ENCODE results near the gene LAMC1. TPM values are rescaled to one million over a fixed set of nuclear protein-coding genes. Genes with fewer than 3 reads are reported as not detected.

Gene LAMC1
- total and polyA plus RNA-seq, 2 experiments from 2014 or later, result 18.4 to 116 TPM

- no peaks in the 10 kb centered on the region for H3K9me3 Mint-ChIP-seq
- peaks cover 26% of the 10 kb centered on the region for H4K20me1 ChIP-seq (replicated peaks; ENCODE audit: insufficient read depth)
- peaks cover 64% of the 10 kb centered on the region for H3K4me1 Mint-ChIP-seq
These were observed 15.7 kb downstream of the LAMC1 start for GRCh38 chr1:183038913-183039312.

More at GRCh38 chr1:183038913-183039312, 15.7 kb downstream of the LAMC1 start:
- H3K9me2 ChIP-seq (ENCODE audit: insufficient read depth), result no peaks in the 10 kb centered on the region
- no peak overlapping the region for H3K27ac Mint-ChIP-seq
- no peak overlapping the region for H2AFZ ChIP-seq
- DNase-seq (ENCODE audit: low spot score) (no peak), ATAC-seq (no peak)
- H3K4me3 Mint-ChIP-seq, result no peak overlapping the region
- H3K36me3 Mint-ChIP-seq (ENCODE audit: low read depth), result no peaks in the 10 kb centered on the region; the same call in 2 of the 3 replicates
- no peak overlapping the region for H3K4me3 ChIP-seq
- peaks cover 5% of the 10 kb centered on the region; the same call in 1 of the 2 replicates for H3K27me3 ChIP-seq (ENCODE audit: insufficient read depth)
- H3K4me2 ChIP-seq, result no peak overlapping the region
- H3K4me1 ChIP-seq (ENCODE audit: insufficient read depth), result peaks cover 34% of the 10 kb centered on the region
- H3F3A ChIP-seq (replicated peaks; ENCODE audit: low read depth), result no peaks in the 10 kb centered on the region; the same call in 1 of the 2 replicates
- H3K27ac ChIP-seq (ENCODE audit: low read depth), result no peak overlapping the region
- peaks cover 7% of the 10 kb centered on the region for H3K27me3 Mint-ChIP-seq (ENCODE audit: insufficient read depth, low read depth, poor library complexity)
- TF ChIP-seq ZNF462 (CRISPR knock-in tag; IDR thresholded peaks at IDR 0.05) (no peak), STAT1 (IDR thresholded peaks at IDR 0.05; ENCODE audit: unreplicated experiment) (no peak), REST (IDR thresholded peaks at IDR 0.05; ENCODE audit: unreplicated experiment) (no peak), EZH2phosphoT487 (IDR thresholded peaks at IDR 0.05; ENCODE audit: unreplicated experiment) (no peak), CREB1 (CRISPR knock-in tag; IDR thresholded peaks at IDR 0.05; ENCODE audit: low read depth) (no peak), ZNF331 (CRISPR knock-in tag; IDR thresholded peaks at IDR 0.05; ENCODE audit: low read depth) (no peak), CTCF (conservative IDR thresholded peaks at IDR 0.05; ENCODE audit: low read depth in 2 of 2) (no peak)
- H3K79me2 ChIP-seq (replicated peaks; ENCODE audit: insufficient read depth), result peaks cover 66% of the 10 kb centered on the region
- no peaks in the 10 kb centered on the region for H3K36me3 ChIP-seq (ENCODE audit: insufficient read depth)

All from GM23338 (cell line).